Caco-2 (cell line): ENCODE measurements around the gene FILIP1. TPM values are rescaled to one million over a fixed set of nuclear protein-coding genes. Genes with fewer than 3 reads are reported as not detected.
"Not testable (repeated sequence)": the region's sequence is repeated elsewhere in the genome, so short reads cannot be mapped to it uniquely, and the experiment has no call there.

Experiments
- BruUV-seq: library from RNA; stranded (reverse); fragments of 400-500 nt; replicated peaks from 2 replicates; lab custom pipeline; 2021; lab: Mats Ljungman, UMichigan
- CTCF ChIA-PET: fragments of 300-600 bp; sonication (Branson Sonifier 250); formaldehyde crosslinking; loops from one replicate; lab custom pipeline; 2022; ENCODE audit warnings: antibody characterized with exemption; lab: Charles Lee
- POLR2A ChIA-PET: fragments of 300-600 bp; sonication (Branson Sonifier 250); formaldehyde crosslinking; loops from one replicate; lab custom pipeline; 2022; ENCODE audit warnings: antibody characterized with exemption; lab: Charles Lee
- DNase-seq, 2 experiments: peaks; one replicate each; pipeline versions ENCODE4 v3.0.0 to v3.0.0-alpha.2; 2020 to 2022
- H3K27me3 ChIP-seq: replicated peaks from 2 replicates; pipeline ENCODE4 v1.6.0; 2011; ENCODE audit warnings: low read length; ENCODE audit not compliant: control insufficient read depth, insufficient read depth
- H3K36me3 ChIP-seq: 2 replicates; pipeline ENCODE4 v1.5.1; 2011; ENCODE audit warnings: low read length; ENCODE audit not compliant: control insufficient read depth, insufficient read depth
- H3K4me1 ChIP-seq: fragments of 250-450 bp; sonication (Bioruptor Pico); 2 replicates; pipeline ENCODE4 v1.5.1; 2020; ENCODE audit warnings: mild to moderate bottlenecking
- H3K4me3 ChIP-seq: 2 replicates; pipeline ENCODE4 v1.5.1; 2011; ENCODE audit warnings: low read depth, mild to moderate bottlenecking, control low read depth, low read length
- H3K9me3 ChIP-seq: fragments of 250-450 bp; sonication (Bioruptor Pico); 2 replicates; pipeline ENCODE4 v1.5.1; 2020; ENCODE audit warnings: mild to moderate bottlenecking, moderate library complexity
- H3K27ac Mint-ChIP-seq: one replicate; pipeline ENCODE4 v1.8.0; 2022; ENCODE audit warnings: mixed read lengths; ENCODE audit not compliant: unreplicated experiment
- H3K27me3 Mint-ChIP-seq: one replicate; pipeline ENCODE4 v1.8.0; 2022; ENCODE audit warnings: mixed read lengths; ENCODE audit not compliant: insufficient read depth, unreplicated experiment
- H3K36me3 Mint-ChIP-seq: one replicate; pipeline ENCODE4 v1.8.0; 2022; ENCODE audit warnings: mild to moderate bottlenecking, mixed read lengths; ENCODE audit not compliant: insufficient read depth, unreplicated experiment
- H3K4me1 Mint-ChIP-seq: one replicate; pipeline ENCODE4 v1.8.0; 2022; ENCODE audit warnings: low read depth, mixed read lengths; ENCODE audit not compliant: unreplicated experiment
- H3K4me3 Mint-ChIP-seq: one replicate; pipeline ENCODE4 v1.8.0; 2022; ENCODE audit warnings: mild to moderate bottlenecking, moderate library complexity, mixed read lengths; ENCODE audit not compliant: unreplicated experiment
- H3K9me3 Mint-ChIP-seq: one replicate; pipeline ENCODE4 v1.8.0; 2022; ENCODE audit warnings: mixed read lengths; ENCODE audit not compliant: unreplicated experiment
- CTCF ChIP-seq, 2 experiments: fragments of 200-600 bp in 1 of 2; IDR thresholded peaks; 1 replicate in 1 of 2; 2 replicates in 1 of 2; pipeline versions ENCODE4 v1.5.1 to v1.8.0; 2011 to 2022; ENCODE audit warnings: antibody characterized with exemption in 1 of 2, control low read depth in 1 of 2, inconsistent platforms in 1 of 2, low read depth in 1 of 2, low read length in 1 of 2, mild to moderate bottlenecking in 1 of 2, moderate library complexity in 1 of 2; ENCODE audit not compliant: insufficient read depth in 1 of 2, severe bottlenecking in 1 of 2, unreplicated experiment in 1 of 2
- intact Hi-C: fragments of 100-400 bp; cut with micrococcal nuclease; formaldehyde crosslinking; loops from one replicate; pipeline ENCODE4 v1.10.0; 2022; ENCODE audit not compliant: unreplicated experiment
- total RNA-seq: library from RNA; stranded (reverse); gene quantifications from 2 replicates; pipeline ENCODE4 v1.2.3, GENCODE V29; 2022

The FILIP1 gene
- total RNA-seq, 1 experiment from 2014 or later, result 0.07 TPM

- Mint-ChIP-seq H3K4me1 (no peaks in the 10 kb centered on the region), H3K27me3 (no peaks in the 10 kb centered on the region), H3K4me3 (no peak overlapping the region), H3K36me3 (peaks cover 4% of the 10 kb centered on the region), H3K27ac (no peak overlapping the region), H3K9me3 (peaks cover 8% of the 10 kb centered on the region)
- no peaks in the 10 kb centered on the region for H3K36me3 ChIP-seq
- no TSS peak for BruUV-seq
- H3K4me3 ChIP-seq, result no peak overlapping the region
- ChIA-PET POLR2A (no interaction called here), CTCF (no interaction called here)
- H3K9me3 ChIP-seq, result no peaks in the 10 kb centered on the region
- TF ChIP-seq CTCF (IDR thresholded peaks at IDR 0.05; ENCODE audit: insufficient read depth in 1 of 2, low read depth in 1 of 2, low read length in 1 of 2, severe bottlenecking in 1 of 2, unreplicated experiment in 1 of 2), result no peak
- peaks cover 21% of the 10 kb centered on the region for H3K4me1 ChIP-seq
- H3K27me3 ChIP-seq, result no peaks in the 10 kb centered on the region
- no peak for DNase-seq
- intact Hi-C loops, result no loop called here
Observed at GRCh38 chr6:75438013-75438431, 55.6 kb downstream of the FILIP1 start.

- Mint-ChIP-seq H3K4me1 (no peaks in the 10 kb centered on the region), H3K36me3 (peaks cover 4% of the 10 kb centered on the region), H3K9me3 (peaks cover 2% of the 10 kb centered on the region), H3K4me3 (no peak overlapping the region), H3K27ac (no peak overlapping the region), H3K27me3 (no peaks in the 10 kb centered on the region)
- TF ChIP-seq CTCF (IDR thresholded peaks at IDR 0.05; ENCODE audit: insufficient read depth in 1 of 2, low read depth in 1 of 2, low read length in 1 of 2, severe bottlenecking in 1 of 2, unreplicated experiment in 1 of 2), result no peak
- no peak overlapping the region for H3K4me3 ChIP-seq
- ChIA-PET CTCF (no interaction called here), POLR2A (no interaction called here)
- H3K4me1 ChIP-seq, result peaks cover 21% of the 10 kb centered on the region
- intact Hi-C loops, result no loop called here
- H3K27me3 ChIP-seq, result no peaks in the 10 kb centered on the region
- no peaks in the 10 kb centered on the region for H3K36me3 ChIP-seq
- no TSS peak for BruUV-seq
- H3K9me3 ChIP-seq, result no peaks in the 10 kb centered on the region
- no peak for DNase-seq
Observed at GRCh38 chr6:75437421-75437891, 56.1 kb downstream of the FILIP1 start.

- Mint-ChIP-seq H3K4me3 (no peak overlapping the region), H3K9me3 (no peaks in the 10 kb centered on the region), H3K27me3 (no peaks in the 10 kb centered on the region), H3K36me3 (peaks cover 4% of the 10 kb centered on the region), H3K4me1 (no peaks in the 10 kb centered on the region), H3K27ac (no peak overlapping the region)
- intact Hi-C loops, result no loop called here
- no peak for TF ChIP-seq CTCF (IDR thresholded peaks at IDR 0.05; ENCODE audit: insufficient read depth in 1 of 2, low read depth in 1 of 2, low read length in 1 of 2, severe bottlenecking in 1 of 2, unreplicated experiment in 1 of 2)
- CTCF ChIA-PET, result no interaction called here
- POLR2A ChIA-PET, result no interaction called here
- H3K4me3 ChIP-seq, result no peak overlapping the region
- H3K27me3 ChIP-seq, result no peaks in the 10 kb centered on the region
- BruUV-seq, result no TSS peak
- H3K9me3 ChIP-seq, result no peaks in the 10 kb centered on the region
- DNase-seq, result no peak
- peaks cover 21% of the 10 kb centered on the region for H3K4me1 ChIP-seq
- H3K36me3 ChIP-seq, result no peaks in the 10 kb centered on the region
Observed at GRCh38 chr6:75436869-75437268, 56.7 kb downstream of the FILIP1 start.

- POLR2A ChIA-PET, H3K27me3 ChIP-seq, H3K4me1 ChIP-seq, H3K4me3 Mint-ChIP-seq, DNase-seq, H3K36me3 ChIP-seq, H3K36me3 Mint-ChIP-seq, H3K27ac Mint-ChIP-seq, H3K4me1 Mint-ChIP-seq, CTCF ChIA-PET, H3K9me3 ChIP-seq, intact Hi-C loops, H3K27me3 Mint-ChIP-seq, BruUV-seq, H3K9me3 Mint-ChIP-seq, H3K4me3 ChIP-seq: not testable (repeated sequence)
Observed at GRCh38 chr6:75432809-75433208, 60.8 kb downstream of the FILIP1 start.
